K562 (cell line): ENCODE data around the gene TRIM4. TPM values are rescaled to one million over a fixed set of nuclear protein-coding genes. Genes with fewer than 3 reads are reported as not detected.

Source experiments
- BHLHE40 ChIP-seq: IDR thresholded peaks from 2 replicates; pipeline ENCODE4 v1.6.1; 2011; ENCODE audit warnings: low read length, improper control_type of control experiment
- CBX1 ChIP-seq: sonication (generic); IDR thresholded peaks from 2 replicates; pipeline ENCODE4 v1.6.1; 2016; ENCODE audit warnings: antibody characterized with exemption, low read depth, mild to moderate bottlenecking
- E2F5 ChIP-seq: sonication (generic); formaldehyde crosslinking; IDR thresholded peaks from 2 replicates; pipeline ENCODE4 v1.8.0; 2022; ENCODE audit warnings: mild to moderate bottlenecking, missing genetic modification reagents
- ETS2 ChIP-seq: IDR thresholded peaks from 2 replicates; pipeline ENCODE4 v1.6.1; 2016; ENCODE audit warnings: borderline replicate concordance, missing genetic modification characterization, mild to moderate bottlenecking, moderate library complexity, missing compliant biosample characterization; ENCODE audit not compliant: poor library complexity, severe bottlenecking
- ETV1 ChIP-seq: fragments of 450-650 bp; conservative IDR thresholded peaks from 2 replicates; pipeline ENCODE4 v1.6.1; 2016; ENCODE audit warnings: missing genetic modification characterization, control low read depth, low read depth, missing compliant biosample characterization
- KDM4B ChIP-seq, 2 experiments: fragments of 450-650 bp in 1 of 2; sonication (generic) in 1 of 2; IDR thresholded peaks; 2 replicates each; pipeline ENCODE4 v1.6.1; 2016 to 2017; ENCODE audit warnings: borderline replicate concordance in 2 of 2, antibody characterized with exemption in 1 of 2, low read depth in 1 of 2, mild to moderate bottlenecking in 1 of 2
- MTF1 ChIP-seq: fragments of 250-450 bp; sonication (Bioruptor Pico); IDR thresholded peaks from 2 replicates; pipeline ENCODE4 v1.9.0; 2021; ENCODE audit warnings: moderate library complexity, mild to moderate bottlenecking, inconsistent platforms, borderline replicate concordance
- MYC ChIP-seq, 2 experiments: fragments of 250-450 bp in 1 of 2; sonication (Bioruptor Pico) in 1 of 2; IDR thresholded peaks; 2 replicates each; pipeline versions ENCODE4 v1.5.1 to v1.6.1; 2012 to 2021; ENCODE audit warnings: low read depth in 2 of 2, borderline replicate concordance in 1 of 2, improper control_type of control experiment in 1 of 2, low read length in 1 of 2, mild to moderate bottlenecking in 1 of 2, moderate library complexity in 1 of 2
- NCOA1 ChIP-seq: fragments of 450-650 bp; IDR thresholded peaks from 2 replicates; pipeline ENCODE4 v1.6.1; 2016; ENCODE audit warnings: low read depth
- NFYB ChIP-seq: IDR thresholded peaks from 2 replicates; pipeline ENCODE4 v1.6.1; 2011; ENCODE audit warnings: mild to moderate bottlenecking, moderate library complexity; ENCODE audit not compliant: insufficient read length; ENCODE audit errors: extremely low read depth
- NONO ChIP-seq, 2 experiments: fragments of 200-400 bp in 1 of 2; fragments of 450-650 bp in 1 of 2; formaldehyde crosslinking in 1 of 2; IDR thresholded peaks; 2 replicates each; pipeline ENCODE4 v1.6.1; 2017; ENCODE audit warnings: low read depth in 2 of 2, mild to moderate bottlenecking in 2 of 2, moderate library complexity in 2 of 2, low read length in 1 of 2
- OTX1 ChIP-seq: fragments of 450-650 bp; formaldehyde crosslinking; IDR thresholded peaks from 2 replicates; pipeline ENCODE4 v1.4.0; 2022; ENCODE audit warnings: mild to moderate bottlenecking
- SIN3B ChIP-seq: fragments of 450-650 bp; IDR thresholded peaks from 2 replicates; pipeline ENCODE4 v1.6.1; 2017; ENCODE audit warnings: low read depth, mild to moderate bottlenecking, moderate library complexity
- SMARCB1 ChIP-seq: IDR thresholded peaks from 2 replicates; pipeline ENCODE4 v1.6.1; 2011; ENCODE audit warnings: improper control_type of control experiment, low read depth; ENCODE audit not compliant: insufficient read length
- SREBF2 ChIP-seq: sonication (generic); formaldehyde crosslinking; IDR thresholded peaks from 2 replicates; pipeline ENCODE4 v1.4.0; 2020; ENCODE audit warnings: mild to moderate bottlenecking, missing genetic modification reagents
- TCF7 ChIP-seq: sonication (generic); IDR thresholded peaks from 2 replicates; pipeline ENCODE4 v1.6.1; 2016; ENCODE audit warnings: antibody characterized with exemption, borderline replicate concordance
- XRCC5 ChIP-seq: fragments of 200-400 bp; formaldehyde crosslinking; IDR thresholded peaks from 2 replicates; pipeline ENCODE4 v1.6.1; 2017; ENCODE audit warnings: low read depth, mild to moderate bottlenecking, low read length
- YBX1 ChIP-seq: fragments of 450-650 bp; IDR thresholded peaks from 2 replicates; pipeline ENCODE4 v1.7.1; 2016; ENCODE audit warnings: mild to moderate bottlenecking
- ZNF41 ChIP-seq: fragments of 250-450 bp; sonication (Bioruptor Pico); conservative IDR thresholded peaks from 2 replicates; pipeline ENCODE4 v1.4.0; 2020; ENCODE audit warnings: mild to moderate bottlenecking
- ZNF717 ChIP-seq: fragments of 250-450 bp; sonication (Bioruptor Pico); IDR thresholded peaks from 2 replicates; pipeline ENCODE4 v1.5.0; 2021
- ZNF79 ChIP-seq: fragments of 250-450 bp; sonication (Bioruptor Pico); IDR thresholded peaks from 2 replicates; pipeline ENCODE4 v1.4.0; 2020; ENCODE audit warnings: low read depth, mild to moderate bottlenecking, moderate library complexity
- ZSCAN32 ChIP-seq: fragments of 450-650 bp; formaldehyde crosslinking; IDR thresholded peaks from 2 replicates; pipeline ENCODE4 v1.4.0; 2020; ENCODE audit warnings: mild to moderate bottlenecking, moderate library complexity
- polyA plus RNA-seq, 8 experiments: library from polyadenylated mRNA; depleted of rRNA in 4 of 8; stranded (reverse) in 5 of 8; unstranded in 3 of 8; fragments of >200 nt; fragmentation: Nextera tagmentation in 2 of 8; fragmentation: Illumina TruSeq in 1 of 8; extraction: Ambion mirVana in 2 of 8; extraction: Trizol in 1 of 8; gene quantifications; 2 replicates each; pipeline versions ENCODE4 v1.2.1 to v1.2.3, GENCODE V29; 2011 to 2014; ENCODE audit warnings: inconsistent platforms in 1 of 8, missing spikeins in 1 of 8
- total RNA-seq, 7 experiments: library from RNA; depleted of rRNA in 6 of 7; stranded (reverse); fragments of >200 nt in 6 of 7; fragmentation: Illumina TruSeq in 2 of 7; extraction: Trizol in 2 of 7; gene quantifications; 2 replicates each; pipeline versions ENCODE4 v1.2.1 to v1.2.3, GENCODE V29; 2011 to 2021; ENCODE audit warnings: low replicate concordance in 1 of 7
- TF ChIP-seq, protein P1 (sequence below), 3 experiments: fragments of 200-800 bp in 1 of 3; sonication (Bioruptor generic) in 1 of 3; sonication (generic) in 1 of 3; formaldehyde crosslinking in 1 of 3; IDR thresholded peaks; 2 replicates each; pipeline versions ENCODE4 v1.6.1 to v1.8.0; 2016 to 2022; ENCODE audit warnings: mild to moderate bottlenecking in 2 of 3, missing compliant biosample characterization in 2 of 3, missing genetic modification characterization in 2 of 3, missing genetic modification reagents in 1 of 3
- TF ChIP-seq, protein P2 (sequence below), 2 experiments: fragments of 250-450 bp in 1 of 2; fragments of 450-650 bp in 1 of 2; sonication (Bioruptor Pico) in 1 of 2; IDR thresholded peaks; 2 replicates each; pipeline versions ENCODE4 v1.6.1 to v1.8.0; 2016 to 2021; ENCODE audit warnings: mild to moderate bottlenecking in 2 of 2, moderate library complexity in 2 of 2, missing compliant biosample characterization in 1 of 2, missing genetic modification characterization in 1 of 2

TRIM4 gene
- total and polyA plus RNA-seq, 9 of the 15 experiments (the other 6 are each of a cell fraction or from before 2014, with no cell fraction given): 6.2 to 28.3 (median 22.4) TPM

DNA sequence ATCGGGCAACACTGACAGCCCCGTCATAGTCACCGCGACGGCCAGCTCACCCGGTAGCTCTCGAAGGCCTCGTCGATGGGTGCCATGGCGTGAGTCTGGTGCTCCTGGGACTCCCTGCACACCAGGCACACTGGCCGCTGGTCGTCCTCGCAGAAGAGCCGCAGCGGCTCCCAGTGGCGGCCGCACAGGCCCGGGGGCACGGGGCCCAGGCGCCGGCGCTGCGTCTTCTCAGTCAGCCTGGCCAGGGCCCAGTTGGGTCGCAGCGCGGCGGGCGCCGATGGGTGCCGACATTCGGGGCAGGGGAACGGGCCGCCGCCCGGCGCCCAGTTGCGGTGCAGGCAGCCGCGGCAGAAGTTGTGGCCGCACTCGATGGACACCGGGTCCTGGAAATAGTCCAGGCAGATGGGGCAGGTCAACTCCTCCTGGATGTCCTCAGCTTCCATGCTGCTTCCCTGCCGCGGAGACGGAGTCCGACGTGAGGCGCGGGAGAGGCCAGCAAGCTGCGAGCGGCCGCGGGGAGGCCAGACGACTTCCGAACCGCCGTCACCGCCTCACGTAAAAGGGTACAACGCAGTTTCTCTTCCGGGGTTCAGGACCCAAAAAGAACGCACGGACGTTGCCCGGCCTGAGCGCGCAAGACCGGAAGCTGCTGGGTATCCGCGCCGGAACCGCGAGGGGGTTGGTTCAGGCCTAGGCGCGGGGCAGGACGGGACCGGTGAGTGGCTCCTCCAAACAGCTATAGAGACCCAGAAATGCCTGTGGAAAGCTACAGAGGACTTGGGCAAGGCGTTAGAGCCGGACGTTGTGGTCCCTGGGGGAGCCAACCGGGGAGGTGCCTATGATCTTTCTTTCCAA lies at the start of gene TRIM4 (continued):
- 0 out of 2 replicates have a peak, but pooled peaks have one; percentile 46 for TF ChIP-seq NCOA1
- TF ChIP-seq ETV1 (tag): peak; percentile 83
- no peak for TF ChIP-seq ETS2 (tag)
- TF ChIP-seq ZNF41 (CRISPR knock-in tag): no peak
- TF ChIP-seq OTX1 (CRISPR knock-in tag): no peak
- TF ChIP-seq TCF7: 0 out of 2 replicates have a peak, but pooled peaks have one; percentile 10
- peak; percentile 59; the same call in 1 of the 2 replicates for TF ChIP-seq XRCC5
- peak; percentile 13; the same call in 1 of the 2 replicates for TF ChIP-seq BHLHE40
- no peak for TF ChIP-seq ZSCAN32 (CRISPR knock-in tag)
- no peak; the same call in 1 of the 2 replicates for TF ChIP-seq E2F5 (CRISPR knock-in tag)
- TF ChIP-seq ZNF79 (CRISPR knock-in tag): no peak
- TF ChIP-seq KDM4B (IDR thresholded peaks at IDR 0.05; ENCODE audit: borderline replicate concordance in 2 of 2, low read depth in 1 of 2): peak in 1 of 2 experiments; percentile 72; a peak in 1 of 4 replicates
- TF ChIP-seq MTF1 (CRISPR knock-in tag): no peak
- TF ChIP-seq SIN3B: peak; percentile 79
- TF ChIP-seq SMARCB1: no peak
- TF ChIP-seq SREBF2 (CRISPR knock-in tag): no peak
- TF ChIP-seq CBX1: no peak
- peak; percentile 16 for TF ChIP-seq NFYB
- TF ChIP-seq MYC (IDR thresholded peaks at IDR 0.05; ENCODE audit: low read depth, low read length): peak; percentile 78; the same call in 1 of the 2 replicates
- peak; percentile 65; the same call in 1 of the 2 replicates for TF ChIP-seq MYC (CRISPR knock-in tag; IDR thresholded peaks at IDR 0.05; ENCODE audit: borderline replicate concordance, low read depth)
- TF ChIP-seq ZNF717: no peak
- TF ChIP-seq NONO (IDR thresholded peaks at IDR 0.05; ENCODE audit: low read depth in 2 of 2, low read length in 1 of 2): peak; percentile 51 to 77; a peak in 2 of 4 replicates
- no peak for TF ChIP-seq YBX1
- TF ChIP-seq, protein P1, sequence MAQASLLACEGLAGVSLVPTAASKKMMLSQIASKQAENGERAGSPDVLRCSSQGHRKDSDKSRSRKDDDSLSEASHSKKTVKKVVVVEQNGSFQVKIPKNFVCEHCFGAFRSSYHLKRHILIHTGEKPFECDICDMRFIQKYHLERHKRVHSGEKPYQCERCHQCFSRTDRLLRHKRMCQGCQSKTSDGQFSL (CRISPR knock-in tag; IDR thresholded peaks at IDR 0.05): no peak
- TF ChIP-seq, protein P1 (tag; IDR thresholded peaks at IDR 0.05): no peak
- TF ChIP-seq, protein P2, sequence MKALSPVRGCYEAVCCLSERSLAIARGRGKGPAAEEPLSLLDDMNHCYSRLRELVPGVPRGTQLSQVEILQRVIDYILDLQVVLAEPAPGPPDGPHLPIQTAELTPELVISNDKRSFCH (CRISPR knock-in tag; IDR thresholded peaks at IDR 0.05): no peak
- TF ChIP-seq, protein P2 (tag; IDR thresholded peaks at IDR 0.05): peak; percentile 78
